ENCODE measurements around the gene ACAP3. TPM values are rescaled to one million over a fixed set of nuclear protein-coding genes. Genes with fewer than 3 reads are reported as not detected.
A peak's percentile ranks its signal among the peaks of the same experiment; 100 is the strongest.

ACAP3 gene
- total and polyA plus RNA-seq, 10 of the 15 experiments (the other 5 are each of a cell fraction or from before 2014, with no cell fraction given): 0.05 to 34.2 (median 7.1) TPM

GRCh38 chr1:1284221-1285101, 23.3 kb downstream of the ACAP3 start (continued):
- no peak for TF ChIP-seq ZNF592 (IDR thresholded peaks at IDR 0.05)
- TF ChIP-seq PAX5 (IDR thresholded peaks at IDR 0.05; ENCODE audit: borderline replicate concordance, low read depth, low read length): no peak
- no peak for TF ChIP-seq KDM1A (IDR thresholded peaks at IDR 0.05; ENCODE audit: borderline replicate concordance)

GRCh38 chr1:1283821-1284220, 23.9 kb downstream of the ACAP3 start:
- ChIA-PET SMC1A (ENCODE audit: uncharacterized antibody, unreplicated experiment) (interaction anchor here (1.0 to 1.3 kb wide), 2 partner anchors 8 to 161 kb away, joined by 3 read pairs; no protein-coding TSS in a partner anchor), CTCF (no interaction called here), RAD21 (ENCODE audit: unreplicated experiment) (no interaction called here), POLR2A (no interaction called here)
- ATAC-seq (peak; percentile 73), FAIRE-seq (no peak), DNase-seq (ENCODE audit: low read depth, low spot score) (peak; percentile 94)
- Histone ChIP-seq H2AFZ (ENCODE audit: control insufficient read depth, low read depth, low read length) (no peak overlapping the region), H4K20me1 (ENCODE audit: control insufficient read depth, insufficient read depth) (no peaks in the 10 kb centered on the region), H3K4me2 (ENCODE audit: control insufficient read depth, insufficient read depth) (no peak overlapping the region), H3K4me3 (no peak overlapping the region), H3K27me3 (replicated peaks in 1 of 2; ENCODE audit: control insufficient read depth in 2 of 2, insufficient read depth in 2 of 2, low read length in 1 of 2) (no peaks in the 10 kb centered on the region), H3K9ac (ENCODE audit: control insufficient read depth, insufficient read depth, low read length) (no peak overlapping the region), H3K4me1 (ENCODE audit: control insufficient read depth, insufficient read depth, low read length) (no peaks in the 10 kb centered on the region), H3K36me3 (ENCODE audit: control insufficient read depth in 2 of 2, insufficient read depth in 2 of 2, low read length in 1 of 2) (no peaks in the 10 kb centered on the region), H3K79me2 (ENCODE audit: control insufficient read depth, insufficient read depth, low read length) (no peaks in the 10 kb centered on the region), H3K9me3 (replicated peaks; ENCODE audit: control insufficient read depth, insufficient read depth, low read length) (no peaks in the 10 kb centered on the region), H3K27ac (ENCODE audit: control insufficient read depth, insufficient read depth) (no peak overlapping the region)
- BruUV-seq (replicated peaks): no TSS peak
- WGBS (ENCODE audit: insufficient coverage, insufficient replicate concordance, low lambda C conversion rate, missing lambda C conversion rate): 7% methylated on average over 4 of the region's 9 CpGs
- in situ Hi-C loops (cut with MboI): no loop called here
- intact Hi-C loops (cut with micrococcal nuclease; ENCODE audit: unreplicated experiment): no loop called here
- no peak for TF ChIP-seq ETV6 (conservative IDR thresholded peaks at IDR 0.05 in 1 of 2, IDR thresholded peaks at IDR 0.05 in 1 of 2; ENCODE audit: borderline replicate concordance in 1 of 2, low read depth in 1 of 2)
- peak in 1 of 2 experiments; percentile 78; a peak in 2 of 3 replicates for TF ChIP-seq EGR1 (IDR thresholded peaks at IDR 0.05; ENCODE audit: borderline replicate concordance in 1 of 2, low read depth in 2 of 2, low read length in 2 of 2)
- TF ChIP-seq IRF4 (IDR thresholded peaks at IDR 0.05; ENCODE audit: low read depth, low read length): no peak
- TF ChIP-seq RUNX3 (IDR thresholded peaks at IDR 0.05; ENCODE audit: low read length): no peak
- 0 out of 6 replicates have a peak, but pooled peaks of 1 of the 3 experiments have one; percentile 2 for TF ChIP-seq CTCF (IDR thresholded peaks at IDR 0.05 in 2 of 3, conservative IDR thresholded peaks at IDR 0.05 in 1 of 3; ENCODE audit: control insufficient read depth in 2 of 3, extremely low read depth in 1 of 3, insufficient read depth in 1 of 3, low read depth in 3 of 3, low read length in 3 of 3)
- no peak for TF ChIP-seq ZNF592 (IDR thresholded peaks at IDR 0.05)
- TF ChIP-seq IKZF2 (IDR thresholded peaks at IDR 0.05): no peak
